HepG2 (cell line): Measurements from ENCODE around the gene ZBTB46. TPM values are rescaled to one million over a fixed set of nuclear protein-coding genes. Genes with fewer than 3 reads are reported as not detected.

Source experiments
- CENPX ChIP-seq: sonication (generic); formaldehyde crosslinking; IDR thresholded peaks from 2 replicates; pipeline ENCODE4 v1.9.0; 2021; ENCODE audit warnings: mild to moderate bottlenecking, missing genetic modification reagents, moderate library complexity
- KMT2A ChIP-seq: sonication (generic); formaldehyde crosslinking; IDR thresholded peaks from 2 replicates; pipeline ENCODE4 v1.4.0; 2020; ENCODE audit warnings: missing genetic modification reagents
- LCORL ChIP-seq, 2 experiments: fragments of 450-650 bp in 1 of 2; sonication (generic) in 1 of 2; formaldehyde crosslinking in 1 of 2; IDR thresholded peaks; 2 replicates each; pipeline versions ENCODE4 v1.5.0 to v1.6.1; 2017 to 2020; ENCODE audit warnings: antibody characterized with exemption in 1 of 2, missing genetic modification reagents in 1 of 2
- MAFG ChIP-seq: sonication (generic); formaldehyde crosslinking; IDR thresholded peaks from 2 replicates; pipeline ENCODE4 v1.5.1; 2020; ENCODE audit warnings: mild to moderate bottlenecking, missing genetic modification reagents
- SP140L ChIP-seq: sonication (generic); formaldehyde crosslinking; IDR thresholded peaks from 2 replicates; pipeline ENCODE4 v1.4.0; 2020; ENCODE audit warnings: missing genetic modification reagents, borderline replicate concordance
- TP53 ChIP-seq: sonication (generic); formaldehyde crosslinking; conservative IDR thresholded peaks from 2 replicates; pipeline ENCODE4 v1.4.0; 2020; ENCODE audit warnings: missing genetic modification reagents
- ZBTB8A ChIP-seq: sonication (generic); formaldehyde crosslinking; IDR thresholded peaks from 2 replicates; pipeline ENCODE4 v1.4.0; 2020; ENCODE audit warnings: mild to moderate bottlenecking, low read depth, missing genetic modification reagents, borderline replicate concordance
- ZNF136 ChIP-seq: sonication (generic); formaldehyde crosslinking; IDR thresholded peaks from 2 replicates; pipeline ENCODE4 v1.8.1; 2022; ENCODE audit warnings: low read depth, mild to moderate bottlenecking, moderate library complexity, missing genetic modification reagents
- ZNF33B ChIP-seq: sonication (generic); formaldehyde crosslinking; IDR thresholded peaks from 2 replicates; pipeline ENCODE4 v1.5.1; 2020; ENCODE audit warnings: mild to moderate bottlenecking, missing genetic modification reagents
- ZNF451 ChIP-seq: sonication (generic); formaldehyde crosslinking; IDR thresholded peaks from 2 replicates; pipeline ENCODE4 v1.5.0; 2020; ENCODE audit warnings: mild to moderate bottlenecking, missing genetic modification reagents
- ZNF7 ChIP-seq: IDR thresholded peaks from 2 replicates; pipeline ENCODE4 v1.6.1; 2016; ENCODE audit warnings: missing biosample characterization, missing genetic modification reagents
- ZNF761 ChIP-seq: sonication (generic); formaldehyde crosslinking; conservative IDR thresholded peaks from 2 replicates; pipeline ENCODE4 v1.4.0; 2020; ENCODE audit warnings: mild to moderate bottlenecking, missing genetic modification reagents
- polyA plus RNA-seq, 8 experiments: library from polyadenylated mRNA; depleted of rRNA in 3 of 8; stranded (reverse) in 7 of 8; unstranded in 1 of 8; fragments of >200 nt; fragmentation: Illumina TruSeq in 4 of 8; extraction: Trizol in 4 of 8; gene quantifications; 2 replicates each; pipeline versions ENCODE4 v1.2.1 to v1.2.3, GENCODE V29; 2011 to 2016; ENCODE audit warnings: low read depth in 4 of 8, missing spikeins in 1 of 8, mixed read lengths in 1 of 8; ENCODE audit not compliant: insufficient read depth in 1 of 8
- total RNA-seq, 5 experiments: library from RNA; depleted of rRNA; stranded (reverse); fragments of >200 nt; fragmentation: Illumina TruSeq; extraction: Trizol; gene quantifications; 2 replicates each; pipeline ENCODE4 v1.2.3, GENCODE V29; 2016; ENCODE audit warnings: low read depth in 1 of 5
- TF ChIP-seq, protein P1 (sequence below): sonication (generic); formaldehyde crosslinking; IDR thresholded peaks from 2 replicates; pipeline ENCODE4 v1.5.0; 2020; ENCODE audit warnings: mild to moderate bottlenecking, missing genetic modification reagents, borderline replicate concordance
- TF ChIP-seq, protein P2 (sequence below): sonication (generic); formaldehyde crosslinking; IDR thresholded peaks from 2 replicates; pipeline ENCODE4 v1.4.0; 2020; ENCODE audit warnings: missing genetic modification reagents, low read depth, mild to moderate bottlenecking, borderline replicate concordance
- TF ChIP-seq, protein P3 (sequence below): sonication (generic); formaldehyde crosslinking; IDR thresholded peaks from 2 replicates; pipeline ENCODE4 v1.5.0; 2020; ENCODE audit warnings: mild to moderate bottlenecking, missing genetic modification reagents
- TF ChIP-seq, protein P4 (sequence below): sonication (generic); formaldehyde crosslinking; IDR thresholded peaks from 2 replicates; pipeline ENCODE4 v1.8.0; 2022; ENCODE audit warnings: missing genetic modification reagents, mild to moderate bottlenecking, moderate library complexity, borderline replicate concordance
- TF ChIP-seq, protein P5 (sequence below): sonication (generic); formaldehyde crosslinking; IDR thresholded peaks from 2 replicates; pipeline ENCODE4 v1.4.0; 2020; ENCODE audit warnings: low read depth, mild to moderate bottlenecking, missing genetic modification reagents

Gene ZBTB46
- total and polyA plus RNA-seq, 2 of the 13 experiments (the other 11 are each of a cell fraction or from before 2014, with no cell fraction given) = 1.6 to 13.5 TPM

DNA sequence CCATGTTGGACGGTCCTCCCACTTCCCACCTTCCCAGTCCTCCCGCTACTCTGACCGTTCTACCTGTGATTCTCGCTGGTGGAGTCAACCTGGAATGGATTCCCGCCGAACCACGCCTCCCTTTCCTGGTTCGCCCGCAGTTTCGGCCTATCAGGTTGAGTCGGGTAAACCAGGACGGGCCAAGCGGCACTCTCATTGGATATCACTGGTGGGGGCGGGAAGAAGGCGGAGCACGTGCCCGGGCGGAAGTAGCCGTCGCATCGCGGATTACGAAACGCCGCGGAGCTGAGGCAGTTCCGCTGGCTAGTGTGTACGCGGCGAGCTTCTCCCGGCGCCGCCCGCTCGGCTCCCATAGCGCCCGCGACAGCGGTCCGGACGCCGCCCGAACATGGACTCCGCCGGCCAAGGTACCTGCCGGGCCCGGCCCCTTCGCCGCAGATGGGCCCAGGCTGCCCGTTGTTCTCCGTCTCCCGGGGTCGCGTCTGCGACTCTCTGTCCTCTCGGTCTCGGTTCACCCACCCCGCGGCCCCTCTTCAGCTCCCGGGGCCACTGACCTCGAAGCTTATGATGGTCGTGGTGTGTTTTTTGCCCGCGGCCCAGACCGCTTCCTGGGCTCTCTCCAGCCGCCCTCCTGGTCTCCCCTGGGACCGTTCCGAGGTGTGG, 34.0 kb upstream of the ZBTB46 start, which contains the start of gene TPD52L2 (continued):
- TF ChIP-seq, protein P1, sequence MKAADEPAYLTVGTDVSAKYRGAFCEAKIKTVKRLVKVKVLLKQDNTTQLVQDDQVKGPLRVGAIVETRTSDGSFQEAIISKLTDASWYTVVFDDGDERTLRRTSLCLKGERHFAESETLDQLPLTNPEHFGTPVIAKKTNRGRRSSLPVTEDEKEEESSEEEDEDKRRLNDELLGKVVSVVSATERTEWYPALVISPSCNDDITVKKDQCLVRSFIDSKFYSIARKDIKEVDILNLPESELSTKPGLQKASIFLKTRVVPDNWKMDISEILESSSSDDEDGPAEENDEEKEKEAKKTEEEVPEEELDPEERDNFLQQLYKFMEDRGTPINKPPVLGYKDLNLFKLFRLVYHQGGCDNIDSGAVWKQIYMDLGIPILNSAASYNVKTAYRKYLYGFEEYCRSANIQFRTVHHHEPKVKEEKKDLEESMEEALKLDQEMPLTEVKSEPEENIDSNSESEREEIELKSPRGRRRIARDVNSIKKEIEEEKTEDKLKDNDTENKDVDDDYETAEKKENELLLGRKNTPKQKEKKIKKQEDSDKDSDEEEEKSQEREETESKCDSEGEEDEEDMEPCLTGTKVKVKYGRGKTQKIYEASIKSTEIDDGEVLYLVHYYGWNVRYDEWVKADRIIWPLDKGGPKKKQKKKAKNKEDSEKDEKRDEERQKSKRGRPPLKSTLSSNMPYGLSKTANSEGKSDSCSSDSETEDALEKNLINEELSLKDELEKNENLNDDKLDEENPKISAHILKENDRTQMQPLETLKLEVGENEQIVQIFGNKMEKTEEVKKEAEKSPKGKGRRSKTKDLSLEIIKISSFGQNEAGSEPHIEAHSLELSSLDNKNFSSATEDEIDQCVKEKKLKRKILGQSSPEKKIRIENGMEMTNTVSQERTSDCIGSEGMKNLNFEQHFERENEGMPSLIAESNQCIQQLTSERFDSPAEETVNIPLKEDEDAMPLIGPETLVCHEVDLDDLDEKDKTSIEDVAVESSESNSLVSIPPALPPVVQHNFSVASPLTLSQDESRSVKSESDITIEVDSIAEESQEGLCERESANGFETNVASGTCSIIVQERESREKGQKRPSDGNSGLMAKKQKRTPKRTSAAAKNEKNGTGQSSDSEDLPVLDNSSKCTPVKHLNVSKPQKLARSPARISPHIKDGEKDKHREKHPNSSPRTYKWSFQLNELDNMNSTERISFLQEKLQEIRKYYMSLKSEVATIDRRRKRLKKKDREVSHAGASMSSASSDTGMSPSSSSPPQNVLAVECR (CRISPR knock-in tag) = peak; percentile 99
- TF ChIP-seq ZNF761 (CRISPR knock-in tag) (0 out of 2 replicates have a peak, but pooled peaks have one; percentile 66), LCORL (IDR thresholded peaks at IDR 0.05) (no peak), LCORL (CRISPR knock-in tag; IDR thresholded peaks at IDR 0.05) (no peak; the same call in none of the 2 replicates), ZNF451 (CRISPR knock-in tag) (peak; percentile 60), MAFG (CRISPR knock-in tag) (0 out of 2 replicates have a peak, but pooled peaks have one; percentile 58), ZNF7 (CRISPR knock-in tag) (no peak; the same call in 1 of the 2 replicates), ZBTB8A (CRISPR knock-in tag) (no peak), KMT2A (CRISPR knock-in tag) (peak; percentile 98), ZNF33B (CRISPR knock-in tag) (peak; percentile 75; the same call in 1 of the 2 replicates), ZNF136 (no peak), SP140L (CRISPR knock-in tag) (no peak), CENPX (CRISPR knock-in tag) (no peak), TP53 (CRISPR knock-in tag) (peak; percentile 94)
- TF ChIP-seq, protein P2, sequence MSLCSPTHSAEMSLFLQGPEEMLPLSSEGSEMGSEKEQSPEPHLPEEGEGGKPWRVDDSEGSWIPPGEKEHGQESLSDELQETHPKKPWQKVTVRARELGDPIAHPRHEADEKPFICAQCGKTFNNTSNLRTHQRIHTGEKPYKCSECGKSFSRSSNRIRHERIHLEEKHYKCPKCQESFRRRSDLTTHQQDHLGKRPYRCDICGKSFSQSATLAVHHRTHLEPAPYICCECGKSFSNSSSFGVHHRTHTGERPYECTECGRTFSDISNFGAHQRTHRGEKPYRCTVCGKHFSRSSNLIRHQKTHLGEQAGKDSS (CRISPR knock-in tag) = peak; percentile 84; the same call in 1 of the 2 replicates
- TF ChIP-seq, protein P3, sequence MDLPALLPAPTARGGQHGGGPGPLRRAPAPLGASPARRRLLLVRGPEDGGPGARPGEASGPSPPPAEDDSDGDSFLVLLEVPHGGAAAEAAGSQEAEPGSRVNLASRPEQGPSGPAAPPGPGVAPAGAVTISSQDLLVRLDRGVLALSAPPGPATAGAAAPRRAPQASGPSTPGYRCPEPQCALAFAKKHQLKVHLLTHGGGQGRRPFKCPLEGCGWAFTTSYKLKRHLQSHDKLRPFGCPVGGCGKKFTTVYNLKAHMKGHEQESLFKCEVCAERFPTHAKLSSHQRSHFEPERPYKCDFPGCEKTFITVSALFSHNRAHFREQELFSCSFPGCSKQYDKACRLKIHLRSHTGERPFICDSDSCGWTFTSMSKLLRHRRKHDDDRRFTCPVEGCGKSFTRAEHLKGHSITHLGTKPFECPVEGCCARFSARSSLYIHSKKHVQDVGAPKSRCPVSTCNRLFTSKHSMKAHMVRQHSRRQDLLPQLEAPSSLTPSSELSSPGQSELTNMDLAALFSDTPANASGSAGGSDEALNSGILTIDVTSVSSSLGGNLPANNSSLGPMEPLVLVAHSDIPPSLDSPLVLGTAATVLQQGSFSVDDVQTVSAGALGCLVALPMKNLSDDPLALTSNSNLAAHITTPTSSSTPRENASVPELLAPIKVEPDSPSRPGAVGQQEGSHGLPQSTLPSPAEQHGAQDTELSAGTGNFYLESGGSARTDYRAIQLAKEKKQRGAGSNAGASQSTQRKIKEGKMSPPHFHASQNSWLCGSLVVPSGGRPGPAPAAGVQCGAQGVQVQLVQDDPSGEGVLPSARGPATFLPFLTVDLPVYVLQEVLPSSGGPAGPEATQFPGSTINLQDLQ = peak; percentile 91
- TF ChIP-seq, protein P4, sequence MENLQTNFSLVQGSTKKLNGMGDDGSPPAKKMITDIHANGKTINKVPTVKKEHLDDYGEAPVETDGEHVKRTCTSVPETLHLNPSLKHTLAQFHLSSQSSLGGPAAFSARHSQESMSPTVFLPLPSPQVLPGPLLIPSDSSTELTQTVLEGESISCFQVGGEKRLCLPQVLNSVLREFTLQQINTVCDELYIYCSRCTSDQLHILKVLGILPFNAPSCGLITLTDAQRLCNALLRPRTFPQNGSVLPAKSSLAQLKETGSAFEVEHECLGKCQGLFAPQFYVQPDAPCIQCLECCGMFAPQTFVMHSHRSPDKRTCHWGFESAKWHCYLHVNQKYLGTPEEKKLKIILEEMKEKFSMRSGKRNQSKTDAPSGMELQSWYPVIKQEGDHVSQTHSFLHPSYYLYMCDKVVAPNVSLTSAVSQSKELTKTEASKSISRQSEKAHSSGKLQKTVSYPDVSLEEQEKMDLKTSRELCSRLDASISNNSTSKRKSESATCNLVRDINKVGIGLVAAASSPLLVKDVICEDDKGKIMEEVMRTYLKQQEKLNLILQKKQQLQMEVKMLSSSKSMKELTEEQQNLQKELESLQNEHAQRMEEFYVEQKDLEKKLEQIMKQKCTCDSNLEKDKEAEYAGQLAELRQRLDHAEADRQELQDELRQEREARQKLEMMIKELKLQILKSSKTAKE (CRISPR knock-in tag) = peak; percentile 77
- TF ChIP-seq, protein P5, sequence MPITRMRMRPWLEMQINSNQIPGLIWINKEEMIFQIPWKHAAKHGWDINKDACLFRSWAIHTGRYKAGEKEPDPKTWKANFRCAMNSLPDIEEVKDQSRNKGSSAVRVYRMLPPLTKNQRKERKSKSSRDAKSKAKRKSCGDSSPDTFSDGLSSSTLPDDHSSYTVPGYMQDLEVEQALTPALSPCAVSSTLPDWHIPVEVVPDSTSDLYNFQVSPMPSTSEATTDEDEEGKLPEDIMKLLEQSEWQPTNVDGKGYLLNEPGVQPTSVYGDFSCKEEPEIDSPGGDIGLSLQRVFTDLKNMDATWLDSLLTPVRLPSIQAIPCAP (CRISPR knock-in tag) = 0 out of 2 replicates have a peak, but pooled peaks have one; percentile 25
